ENCODE data around the gene CTDP1. TPM values are rescaled to one million over a fixed set of nuclear protein-coding genes. Genes with fewer than 3 reads are reported as not detected.

Gene CTDP1
- total RNA-seq, 1 experiment from 2014 or later, result 6.2 TPM

GRCh38 chr18:79781331-79781941 lies 101.8 kb downstream of the CTDP1 start:
- no peak for DNase-seq (ENCODE audit: low read depth)

GRCh38 chr18:79782566-79783308 lies 103.1 kb downstream of the CTDP1 start:
- DNase-seq (ENCODE audit: low read depth), result no peak

GRCh38 chr18:79784071-79784913 lies 104.7 kb downstream of the CTDP1 start:
- DNase-seq (ENCODE audit: low read depth), result no peak

DNA sequence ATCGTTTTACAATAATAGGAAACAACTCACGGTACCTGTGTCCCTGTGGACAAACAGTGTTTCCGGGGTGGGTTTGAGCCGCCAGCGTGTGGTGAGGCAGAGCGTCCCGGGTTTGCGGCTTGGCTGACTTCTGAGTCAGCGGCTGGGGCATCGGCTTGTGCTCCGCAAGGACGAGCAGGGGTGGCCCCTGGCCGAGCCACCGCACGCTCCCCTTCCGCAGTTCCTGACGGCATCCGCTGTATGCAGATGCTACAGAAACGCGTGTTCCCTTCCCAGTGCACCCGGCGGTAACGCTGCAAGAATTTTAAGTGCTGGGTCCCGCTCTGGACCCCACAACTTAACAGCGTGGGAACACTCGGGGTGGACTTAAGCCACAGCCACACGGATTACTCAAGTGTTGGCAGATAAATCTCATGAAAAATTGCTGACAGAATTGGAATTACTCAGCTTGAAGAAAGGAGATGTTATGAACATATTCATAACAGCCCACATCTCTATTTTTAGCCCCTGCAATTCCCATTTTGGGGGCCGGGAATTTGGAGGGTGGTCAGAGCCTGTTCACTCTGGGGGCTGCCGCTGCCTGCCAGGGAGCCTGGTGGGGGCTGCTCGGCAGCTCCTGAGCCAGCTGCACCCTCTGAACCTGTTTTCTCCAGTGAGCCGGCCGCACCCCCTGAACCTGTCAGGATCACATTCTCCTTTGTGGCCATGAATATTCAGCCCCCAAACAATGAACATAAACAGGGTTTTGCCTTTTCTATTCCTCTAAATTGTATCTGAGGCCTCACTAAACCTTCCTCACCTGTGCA lies 105.6 kb downstream of the CTDP1 start:
- no peak for DNase-seq (ENCODE audit: low read depth)

DNA sequence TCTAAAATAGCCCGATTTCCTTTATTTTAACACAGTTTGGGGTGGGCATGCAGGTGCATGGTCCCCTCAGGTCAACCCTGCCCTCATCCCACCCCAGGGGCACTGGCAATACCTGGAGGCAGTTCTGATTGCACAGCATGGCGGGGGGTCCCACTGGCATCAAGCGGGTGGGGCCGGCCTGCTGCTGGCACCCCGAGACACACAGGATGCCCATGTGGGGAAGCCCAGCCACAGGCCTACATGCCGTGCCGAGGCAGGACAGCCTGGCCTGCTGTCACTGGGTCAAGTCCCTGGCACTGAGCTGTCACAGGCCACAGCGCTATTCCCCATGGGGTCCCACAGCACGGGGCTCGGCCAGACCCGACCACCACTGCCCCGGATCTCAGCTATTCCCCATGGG lies 106.2 kb downstream of the CTDP1 start:
- no peak for DNase-seq (ENCODE audit: low read depth)

DNA sequence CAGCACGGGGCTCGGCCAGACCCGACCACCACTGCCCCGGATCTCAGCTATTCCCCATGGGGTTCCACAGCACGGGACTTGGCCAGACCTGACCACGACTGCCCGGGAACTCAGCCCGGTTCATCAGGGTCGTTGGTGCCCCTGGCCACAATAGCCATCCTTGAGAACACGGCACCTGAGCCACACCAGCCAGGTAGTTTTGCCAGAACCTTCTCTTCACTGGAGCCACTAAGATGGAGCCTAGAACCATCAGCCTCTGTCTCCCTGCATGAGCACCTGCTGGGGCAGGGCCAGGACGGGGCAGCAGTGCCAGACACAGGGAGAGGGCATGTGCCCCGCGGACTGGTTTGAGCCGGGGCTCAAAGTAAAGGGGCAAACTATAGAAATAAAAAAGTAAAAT lies 106.7 kb downstream of the CTDP1 start:
- DNase-seq (ENCODE audit: low read depth), result no peak

DNA sequence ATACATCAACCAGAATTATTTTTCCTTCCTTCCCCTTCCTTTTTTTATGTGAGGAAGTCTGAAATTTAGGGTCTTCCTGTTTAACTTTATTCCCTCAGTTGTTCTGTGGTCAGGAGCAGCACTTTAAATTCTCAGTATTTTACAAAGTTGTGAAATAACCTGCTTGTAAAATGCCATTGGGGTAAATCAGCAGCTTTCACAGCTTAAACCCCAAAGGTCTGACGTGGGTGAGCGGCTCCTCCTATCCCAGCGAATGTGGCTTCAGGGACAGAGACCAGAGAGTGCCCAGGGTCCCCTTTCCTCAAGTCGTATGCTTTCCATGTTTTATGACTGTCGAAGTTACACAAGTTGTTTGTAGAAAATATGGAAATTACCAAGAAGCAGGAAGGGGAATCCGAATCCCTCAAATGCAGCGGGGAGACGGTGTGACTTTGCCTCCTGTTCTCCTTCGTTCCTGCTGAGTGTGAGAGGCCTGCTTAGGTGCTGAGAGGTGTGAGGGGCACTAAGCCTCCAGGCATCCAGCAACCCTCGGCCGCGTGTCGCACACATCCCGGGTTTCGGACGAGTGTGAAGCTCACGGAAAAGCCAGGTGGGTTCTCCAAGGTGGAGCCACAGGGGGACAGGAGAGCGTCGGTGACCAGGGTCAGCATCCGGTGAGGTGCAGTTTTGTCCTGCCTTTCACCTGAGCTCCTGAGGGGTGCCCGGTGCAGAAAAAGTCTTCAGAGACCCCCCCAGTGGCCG lies 107.4 kb downstream of the CTDP1 start:
- no peak for DNase-seq (ENCODE audit: low read depth)

- no peak for DNase-seq (ENCODE audit: low read depth)
Measured at GRCh38 chr18:79787527-79787864, 107.9 kb downstream of the CTDP1 start.

DNA sequence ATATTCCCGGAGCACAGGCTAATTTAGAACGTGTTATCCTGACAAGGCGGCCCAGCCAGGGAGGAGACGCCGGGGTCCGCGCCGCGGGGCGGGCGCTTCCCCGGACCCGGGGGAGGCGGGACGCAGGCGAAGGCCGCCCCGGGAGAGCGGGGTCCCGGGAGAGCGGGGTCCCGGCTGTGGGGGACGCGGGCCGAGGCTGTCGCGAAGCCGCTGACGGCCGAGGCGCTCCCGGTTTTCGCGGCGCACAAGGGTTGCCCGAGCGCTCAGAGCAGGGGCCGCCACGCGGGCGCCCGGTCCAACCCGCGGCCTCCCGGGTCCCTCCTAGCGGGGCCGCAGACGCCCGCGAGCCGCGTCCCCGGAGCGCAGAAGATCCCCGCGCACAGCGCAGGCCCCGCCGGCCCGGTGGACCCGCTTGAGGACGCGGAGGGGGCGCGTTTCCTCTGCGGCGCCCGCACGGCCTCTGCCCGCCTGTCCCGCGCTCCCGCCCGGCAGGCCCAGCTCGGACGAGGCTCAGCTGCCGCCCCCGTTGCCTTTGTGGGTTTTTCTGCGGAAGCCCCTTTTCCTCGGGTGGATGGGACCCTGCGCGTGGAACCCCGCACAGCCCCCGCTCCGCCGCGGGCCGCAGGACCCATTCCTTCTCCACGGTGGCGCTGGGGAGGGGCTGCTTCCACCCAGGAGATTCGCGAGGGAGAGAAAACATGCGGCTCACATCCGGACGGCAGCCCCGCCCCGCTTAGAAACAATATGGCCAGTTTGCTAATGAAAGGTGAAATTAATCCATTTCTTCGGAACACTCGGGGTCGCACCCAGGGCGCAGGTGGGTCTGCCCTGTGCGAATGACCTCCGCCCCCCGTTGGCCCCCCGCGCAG lies 108.5 kb downstream of the CTDP1 start:
- no peak for DNase-seq (ENCODE audit: low read depth)

GRCh38 chr18:79788734-79789085 lies 109.1 kb downstream of the CTDP1 start:
- DNase-seq (ENCODE audit: low read depth), result no peak

DNA sequence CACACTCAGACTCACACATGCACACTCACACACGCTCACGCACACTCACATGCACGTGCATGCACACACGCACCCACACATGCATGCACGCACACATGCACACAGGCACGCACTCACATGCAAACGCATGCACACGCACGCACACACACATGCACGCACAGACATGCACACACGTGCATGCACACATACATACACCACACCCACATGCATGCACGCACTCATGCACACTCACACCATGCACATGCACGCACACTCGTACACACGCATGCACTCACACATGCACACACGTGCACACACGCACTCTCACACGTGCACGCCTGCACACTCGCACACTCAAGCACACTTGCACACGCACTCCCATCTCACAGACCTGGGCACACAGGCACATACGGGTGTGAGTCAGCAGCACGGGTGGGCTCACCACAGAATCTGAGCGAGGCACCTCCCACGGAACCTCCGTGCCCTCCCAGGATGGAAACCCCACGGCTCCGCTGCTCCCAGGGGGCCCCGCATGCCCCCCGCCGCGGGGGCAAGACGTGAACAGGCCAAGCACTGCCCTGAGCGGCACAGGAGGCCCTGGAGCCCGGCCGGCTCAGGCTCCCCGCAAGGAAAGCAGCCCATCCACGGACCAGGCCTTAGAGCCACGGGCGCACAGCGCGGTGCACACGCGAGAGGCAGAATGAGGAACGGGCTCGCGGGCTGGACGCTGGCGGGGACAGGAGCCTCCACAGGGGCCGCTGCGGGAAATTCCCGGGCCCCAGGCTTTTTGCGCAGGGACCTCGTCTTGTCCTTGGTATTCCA lies 109.7 kb downstream of the CTDP1 start:
- no peak for DNase-seq (ENCODE audit: low read depth)

DNA sequence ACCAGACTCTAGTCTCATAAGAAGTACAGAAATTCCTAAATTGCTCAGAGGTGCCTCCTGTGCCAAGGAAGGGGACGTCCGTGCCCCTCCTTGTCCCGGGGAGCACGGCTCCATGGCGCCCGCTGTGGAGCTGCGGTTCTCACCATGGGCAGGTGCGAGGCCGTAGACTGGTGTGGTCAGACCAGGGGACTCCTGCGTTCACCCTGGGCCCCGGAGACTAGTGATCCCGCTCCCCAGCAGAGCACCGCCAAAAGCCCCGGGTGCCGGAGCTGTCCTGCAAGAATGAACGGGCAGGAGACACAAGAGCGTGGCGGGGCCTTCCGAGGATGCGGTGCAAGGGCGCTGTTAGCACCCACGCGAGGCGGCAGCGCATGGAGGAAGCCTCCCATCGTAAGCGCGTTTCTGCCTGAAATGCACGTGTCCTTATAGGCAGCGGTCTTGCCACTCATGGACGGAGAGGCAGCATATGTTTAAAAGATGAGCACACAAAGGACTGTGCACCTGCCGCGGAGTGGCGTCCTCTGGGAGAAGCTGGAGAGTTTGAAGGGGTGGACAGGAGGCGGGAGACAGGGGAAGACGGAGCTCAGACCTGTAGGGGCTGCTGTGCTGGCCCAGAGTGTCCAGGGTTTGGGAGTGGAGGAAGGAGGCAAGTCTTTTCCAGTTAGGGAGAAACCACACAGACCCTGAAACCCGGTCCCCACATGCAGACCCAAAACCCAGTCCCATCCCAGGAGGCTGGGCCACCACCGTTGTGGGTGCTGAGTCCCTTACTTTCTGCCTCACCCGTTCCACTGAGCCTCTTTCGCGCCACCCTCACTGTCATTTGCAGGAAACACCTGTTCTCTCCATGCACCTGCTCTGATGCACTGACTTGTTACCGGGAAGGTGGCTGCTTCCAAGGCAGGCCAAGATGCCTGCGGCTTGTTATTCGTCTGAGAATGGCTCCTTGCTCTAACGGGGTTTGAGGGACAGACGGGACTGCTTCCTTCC lies 110.6 kb downstream of the CTDP1 start:
- DNase-seq (ENCODE audit: low read depth), result no peak

DNA sequence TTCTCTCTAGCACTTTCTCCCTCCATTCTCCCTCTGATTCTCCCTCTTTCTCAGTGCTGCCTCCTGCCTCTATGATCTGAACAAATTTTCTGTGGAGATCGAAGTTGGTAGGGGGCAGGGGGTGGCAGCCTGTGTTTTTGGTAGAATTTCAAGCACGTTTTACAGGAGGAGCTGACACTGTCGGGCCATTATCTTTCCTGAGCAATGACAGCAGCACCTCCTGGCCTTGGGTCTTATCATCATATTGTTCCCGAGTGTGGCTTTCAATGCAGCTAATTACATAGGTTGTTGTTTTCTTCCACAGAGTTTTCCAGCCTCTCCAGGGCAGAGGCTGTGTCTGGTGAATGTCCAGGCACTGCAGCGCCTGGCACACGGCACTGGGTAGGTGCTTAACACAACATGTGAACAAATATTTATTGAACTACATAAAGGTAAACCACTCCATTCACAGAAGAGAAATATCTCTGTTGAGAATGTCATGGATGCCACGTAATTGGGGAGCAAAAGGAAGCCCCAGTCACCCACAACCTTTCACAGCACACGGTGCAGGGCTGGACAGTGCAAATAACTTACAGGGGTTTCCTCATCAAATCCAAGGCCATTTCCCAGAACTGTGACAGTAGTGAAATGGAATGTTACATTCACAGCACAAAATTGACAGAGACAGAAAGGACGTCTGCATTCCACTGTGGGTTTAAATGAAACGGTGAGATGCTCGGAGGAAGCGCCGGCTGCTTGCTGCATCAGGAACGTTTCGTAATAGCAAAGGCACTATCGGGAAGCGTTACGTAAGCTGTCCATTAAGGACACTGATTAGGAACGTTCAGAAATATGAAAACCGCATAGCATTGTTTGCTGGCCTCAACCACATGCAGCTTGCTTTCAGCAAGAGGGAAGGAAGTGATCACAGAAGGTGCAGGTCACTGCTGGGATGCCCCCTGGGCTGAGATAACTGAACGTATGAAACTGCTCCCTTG lies 111.7 kb downstream of the CTDP1 start:
- DNase-seq (ENCODE audit: low read depth), result peak; percentile 70

DNA sequence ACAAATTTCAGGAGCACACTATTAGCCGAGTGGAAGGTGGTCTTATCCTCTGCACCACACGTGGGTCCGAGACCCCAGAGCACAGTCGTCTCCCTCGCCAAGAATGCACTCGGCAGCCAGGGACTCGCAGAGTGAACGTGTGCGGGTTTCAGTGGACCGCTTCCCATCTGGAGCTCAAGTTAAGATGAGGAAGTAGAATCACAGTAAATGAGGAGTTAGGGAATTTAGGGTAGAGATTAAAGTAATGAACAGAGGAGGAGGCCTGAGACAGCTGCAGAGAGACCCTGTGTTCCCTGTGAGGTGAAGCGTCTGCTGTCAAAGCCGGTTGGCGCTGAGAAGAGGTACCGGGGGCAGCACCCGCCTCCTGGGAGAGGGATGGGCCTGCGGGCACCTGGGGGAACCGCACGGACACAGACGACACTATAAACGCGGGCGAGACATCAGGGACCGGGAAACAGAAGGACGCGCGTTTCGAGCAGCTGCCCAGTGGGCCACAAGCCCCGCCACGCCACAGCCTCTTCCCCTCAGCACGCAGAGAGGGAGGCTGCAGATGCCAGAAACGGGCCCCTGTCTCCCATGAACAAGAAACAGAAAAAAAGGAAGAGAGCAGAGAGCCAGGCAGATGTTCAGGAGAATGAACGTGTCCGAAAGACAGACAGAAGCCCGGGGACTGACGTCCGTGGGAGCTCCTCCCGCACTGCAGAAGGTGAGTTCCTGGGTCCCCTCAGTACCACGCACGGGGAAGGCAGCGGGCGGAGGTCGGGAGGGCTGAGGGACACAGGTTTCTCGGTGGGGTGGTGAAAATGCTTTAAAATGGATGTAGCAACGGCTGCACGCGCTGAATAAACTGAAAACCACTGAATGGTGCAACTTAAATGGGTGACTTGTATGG lies 112.7 kb downstream of the CTDP1 start:
- no peak for DNase-seq (ENCODE audit: low read depth)

- no peak for DNase-seq (ENCODE audit: low read depth)
Measured at GRCh38 chr18:79792988-79793355, 113.4 kb downstream of the CTDP1 start.

DNA sequence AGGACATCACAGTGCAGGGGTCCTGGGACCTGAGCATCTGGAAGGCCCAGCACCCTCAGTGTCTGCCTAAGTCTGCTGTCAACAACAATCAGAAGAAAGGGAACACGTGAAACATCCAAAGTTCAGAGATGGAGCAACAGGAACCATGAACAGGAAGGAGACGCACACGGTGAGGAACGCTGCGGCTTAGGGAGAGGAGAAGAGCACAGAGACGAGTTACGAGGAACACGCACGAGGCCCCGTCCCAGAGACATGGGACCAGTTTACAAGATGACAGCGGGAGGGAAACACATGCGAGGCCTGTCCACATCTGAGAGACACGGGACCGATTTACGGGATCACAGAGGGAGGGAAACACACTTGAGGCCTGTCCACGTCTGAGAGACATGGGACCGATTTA lies 115.2 kb downstream of the CTDP1 start:
- DNase-seq (ENCODE audit: low read depth), result no peak
